H1 (cell line): ENCODE data around the gene MAP1B. TPM values are rescaled to one million over a fixed set of nuclear protein-coding genes. Genes with fewer than 3 reads are reported as not detected.

ENCODE experiments used
- CHD2 ChIP-seq: IDR thresholded peaks from 2 replicates; pipeline ENCODE4 v1.6.1; 2012; ENCODE audit warnings: low read length, improper control_type of control experiment
- EP300 ChIP-seq, 2 experiments: IDR thresholded peaks; 1 replicate in 1 of 2; 2 replicates in 1 of 2; pipeline ENCODE4 v1.6.1; 2011 to 2012; ENCODE audit warnings: low read depth in 2 of 2, low read length in 2 of 2, mild to moderate bottlenecking in 2 of 2, borderline replicate concordance in 1 of 2, inconsistent platforms in 1 of 2, moderate library complexity in 1 of 2
- FOSL1 ChIP-seq: IDR thresholded peaks from 2 replicates; pipeline ENCODE4 v1.6.1; 2011; ENCODE audit warnings: mild to moderate bottlenecking, low read depth, low read length, moderate library complexity; ENCODE audit not compliant: insufficient read depth
- HDAC6 ChIP-seq: IDR thresholded peaks from one replicate; pipeline ENCODE4 v1.7.1; 2012; ENCODE audit warnings: low read depth, mild to moderate bottlenecking, inconsistent platforms, low read length, moderate library complexity
- NRF1 ChIP-seq: IDR thresholded peaks from 2 replicates; pipeline ENCODE4 v1.6.1; 2011; ENCODE audit warnings: mild to moderate bottlenecking, low read depth, low read length, improper control_type of control experiment
- POLR2AphosphoS5 ChIP-seq: IDR thresholded peaks from 2 replicates; pipeline ENCODE4 v1.6.1; 2011; ENCODE audit warnings: low read depth, low read length
- RBBP5 ChIP-seq: IDR thresholded peaks from 2 replicates; pipeline ENCODE4 v1.7.1; 2012; ENCODE audit warnings: low read depth, mild to moderate bottlenecking, inconsistent platforms, low read length, moderate library complexity, borderline replicate concordance
- RFX5 ChIP-seq: IDR thresholded peaks from 2 replicates; pipeline ENCODE4 v1.6.1; 2011; ENCODE audit warnings: low read depth, low read length, improper control_type of control experiment, borderline replicate concordance
- SP4 ChIP-seq: IDR thresholded peaks from 2 replicates; pipeline ENCODE4 v1.6.1; 2012; ENCODE audit warnings: low read length, inconsistent platforms
- SRF ChIP-seq: IDR thresholded peaks from 2 replicates; pipeline ENCODE4 v1.6.1; 2011; ENCODE audit warnings: mild to moderate bottlenecking, low read depth, low read length, moderate library complexity
- TAF1 ChIP-seq: IDR thresholded peaks from 2 replicates; pipeline ENCODE4 v1.6.1; 2011; ENCODE audit warnings: mild to moderate bottlenecking, low read depth, low read length
- TBP ChIP-seq: IDR thresholded peaks from 2 replicates; pipeline ENCODE4 v1.6.1; 2011; ENCODE audit warnings: low read depth, low read length, improper control_type of control experiment
- polyA plus RNA-seq, 7 experiments: library from polyadenylated mRNA; depleted of rRNA in 3 of 7; stranded (reverse) in 5 of 7; unstranded in 2 of 7; fragments of >200 nt in 5 of 7; fragments of 200-250 nt in 2 of 7; gene quantifications; 1 replicate in 5 of 7; 2 replicates in 1 of 7; 4 replicates in 1 of 7; pipeline versions ENCODE4 v1.2.1 to v1.2.3, GENCODE V29; 2011 to 2013; ENCODE audit warnings: missing spikeins in 2 of 7, mixed read lengths in 2 of 7
- total RNA-seq: library from RNA; stranded (reverse); fragmentation: NEBNext Ultra II Directional; extraction: Animal tissue kit (Norgen Biotek cat#: 25700); gene quantifications from 2 replicates; pipeline ENCODE4 v1.2.1, GENCODE V29; 2021
- TF ChIP-seq, protein P1 (sequence below), 3 experiments: IDR thresholded peaks; 1 replicate in 2 of 3; 2 replicates in 1 of 3; pipeline versions ENCODE4 v1.5.1 to v1.6.1; 2011; ENCODE audit warnings: low read length in 3 of 3, mild to moderate bottlenecking in 3 of 3, inconsistent platforms in 2 of 3, low read depth in 1 of 3, moderate library complexity in 1 of 3; ENCODE audit not compliant: insufficient read depth in 1 of 3; ENCODE audit errors: control extremely low read depth in 1 of 3

The MAP1B gene
- total and polyA plus RNA-seq, 2 of the 8 experiments (the other 6 are each of a cell fraction or from before 2014, with no cell fraction given), result 24.5 to 120 TPM

DNA sequence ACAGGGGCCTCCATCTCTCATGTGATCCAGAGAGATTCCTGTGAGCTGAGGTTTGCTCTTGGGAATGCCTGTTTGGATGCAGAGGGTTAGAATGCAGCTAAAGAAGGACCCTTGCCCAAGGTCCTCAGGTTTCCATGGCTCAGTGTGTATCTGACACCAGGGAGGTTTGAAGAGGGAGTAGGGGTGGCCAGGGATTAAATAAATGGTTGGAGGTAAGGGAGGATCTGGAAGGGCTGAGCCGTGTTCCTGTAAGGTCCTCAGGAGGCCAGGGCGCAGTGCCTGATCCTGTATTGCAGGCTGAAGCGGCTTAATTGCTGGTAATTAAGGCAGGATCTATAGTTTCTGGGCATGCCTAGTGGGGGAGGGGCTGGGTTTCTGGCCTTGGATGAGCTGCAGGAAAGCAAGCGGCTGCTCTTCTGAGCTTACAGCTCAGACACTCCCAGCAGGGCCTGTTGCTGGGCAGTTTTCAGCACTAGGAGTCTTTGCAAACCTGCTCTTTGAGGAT is 41.5 kb upstream of the MAP1B start (continued):
- peak; percentile 97 for TF ChIP-seq RBBP5
- no peak for TF ChIP-seq SP4
- no peak for TF ChIP-seq FOSL1
- TF ChIP-seq CHD2, result no peak
- TF ChIP-seq HDAC6, result no peak
- peak in 1 of 2 experiments; percentile 20; a peak in 1 of 3 replicates for TF ChIP-seq EP300 (IDR thresholded peaks at IDR 0.05; ENCODE audit: borderline replicate concordance in 1 of 2, low read depth in 2 of 2, low read length in 2 of 2)
- TF ChIP-seq, protein P1, sequence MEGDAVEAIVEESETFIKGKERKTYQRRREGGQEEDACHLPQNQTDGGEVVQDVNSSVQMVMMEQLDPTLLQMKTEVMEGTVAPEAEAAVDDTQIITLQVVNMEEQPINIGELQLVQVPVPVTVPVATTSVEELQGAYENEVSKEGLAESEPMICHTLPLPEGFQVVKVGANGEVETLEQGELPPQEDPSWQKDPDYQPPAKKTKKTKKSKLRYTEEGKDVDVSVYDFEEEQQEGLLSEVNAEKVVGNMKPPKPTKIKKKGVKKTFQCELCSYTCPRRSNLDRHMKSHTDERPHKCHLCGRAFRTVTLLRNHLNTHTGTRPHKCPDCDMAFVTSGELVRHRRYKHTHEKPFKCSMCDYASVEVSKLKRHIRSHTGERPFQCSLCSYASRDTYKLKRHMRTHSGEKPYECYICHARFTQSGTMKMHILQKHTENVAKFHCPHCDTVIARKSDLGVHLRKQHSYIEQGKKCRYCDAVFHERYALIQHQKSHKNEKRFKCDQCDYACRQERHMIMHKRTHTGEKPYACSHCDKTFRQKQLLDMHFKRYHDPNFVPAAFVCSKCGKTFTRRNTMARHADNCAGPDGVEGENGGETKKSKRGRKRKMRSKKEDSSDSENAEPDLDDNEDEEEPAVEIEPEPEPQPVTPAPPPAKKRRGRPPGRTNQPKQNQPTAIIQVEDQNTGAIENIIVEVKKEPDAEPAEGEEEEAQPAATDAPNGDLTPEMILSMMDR (IDR thresholded peaks at IDR 0.05; ENCODE audit: control extremely low read depth in 1 of 3, insufficient read depth in 1 of 3, low read depth in 1 of 3, low read length in 3 of 3), result peak in 1 of 3 experiments; percentile 0; a peak in 1 of 4 replicates
- no peak for TF ChIP-seq SRF
- peak; percentile 94 for TF ChIP-seq RFX5
- no peak for TF ChIP-seq TAF1
- no peak for TF ChIP-seq NRF1
- TF ChIP-seq POLR2AphosphoS5, result 0 out of 2 replicates have a peak, but pooled peaks have one; percentile 18
- 0 out of 2 replicates have a peak, but pooled peaks have one; percentile 5 for TF ChIP-seq TBP
